Measurements from ENCODE around the gene ULK3.
"Not testable (repeated sequence)": the region's sequence is repeated elsewhere in the genome, so short reads cannot be mapped to it uniquely, and the experiment has no call there.

ULK3 gene

GRCh38 chr15:74842581-74843444 is at the start of gene ULK3:
Gene ULK3 (minus strand): TSS chr15:74843156. CDS start chr15:74843105, 51 bp downstream.
- DNase-seq: peak; percentile 81 to 92 (median 86)

- DNase-seq: no peak
Observed at GRCh38 chr15:74892313-74892712, 49.4 kb upstream of the ULK3 start.

- DNase-seq: no peak
Observed at GRCh38 chr15:74891469-74891868, 48.5 kb upstream of the ULK3 start.

GRCh38 chr15:74890665-74890960 is 47.7 kb upstream of the ULK3 start:
- DNase-seq: no peak

GRCh38 chr15:74889883-74890664 is 47.1 kb upstream of the ULK3 start, which contains the start of gene MPI:
Gene MPI (plus strand): TSS chr15:74890042. CDS start chr15:74890074, 32 bp downstream.
- DNase-seq: peak; percentile 61 to 82 (median 74)

GRCh38 chr15:74889390-74889882 is 46.5 kb upstream of the ULK3 start:
- DNase-seq: no peak

GRCh38 chr15:74888716-74889115 is 45.8 kb upstream of the ULK3 start:
- DNase-seq: no peak

GRCh38 chr15:74887537-74888193 is 44.7 kb upstream of the ULK3 start:
- DNase-seq: not testable (repeated sequence)

GRCh38 chr15:74885461-74885860 is 42.5 kb upstream of the ULK3 start:
- DNase-seq: no peak

GRCh38 chr15:74884428-74885223 is 41.7 kb upstream of the ULK3 start:
- DNase-seq: no peak

- DNase-seq: no peak
Observed at GRCh38 chr15:74882528-74882927, 39.6 kb upstream of the ULK3 start.

- DNase-seq: no peak
Observed at GRCh38 chr15:74878273-74878672, 35.3 kb upstream of the ULK3 start.

GRCh38 chr15:74873756-74874424 is 30.9 kb upstream of the ULK3 start:
- DNase-seq: no peak

GRCh38 chr15:74873036-74873755 is 30.2 kb upstream of the ULK3 start, which contains the start of gene SCAMP2:
Gene SCAMP2 (minus strand): TSS chr15:74873365. CDS start chr15:74873255, 110 bp downstream.
- DNase-seq: peak; percentile 77 to 89 (median 82)

GRCh38 chr15:74872702-74873035 is 29.7 kb upstream of the ULK3 start:
- DNase-seq: no peak

- DNase-seq: no peak
Observed at GRCh38 chr15:74870436-74871215, 27.7 kb upstream of the ULK3 start.

- no peak for DNase-seq
Observed at GRCh38 chr15:74869726-74870407, 26.9 kb upstream of the ULK3 start.

- DNase-seq: no peak
Observed at GRCh38 chr15:74869372-74869725, 26.4 kb upstream of the ULK3 start.

- no peak for DNase-seq
Observed at GRCh38 chr15:74868059-74868458, 25.1 kb upstream of the ULK3 start.

All from activated CD4-positive, CD25-positive, alpha-beta regulatory T cell (primary cell).